Natural killer cell (primary cell): ENCODE data around the gene MBNL1. TPM values are rescaled to one million over a fixed set of nuclear protein-coding genes. Genes with fewer than 3 reads are reported as not detected.

Experiments used
- ATAC-seq, 3 donors: fragments of 150-1000 bp in 2 of 3; fragments of 200-7000 bp in 1 of 3; cut with Tn5 transposase; 1 replicate in 1 of 3; 2 replicates in 2 of 3; pipeline ENCODE4 v1.10.0; 2021; ENCODE audit warnings: mild to moderate bottlenecking in 2 of 3, moderate library complexity in 2 of 3
- DNase-seq, 2 donors: peaks; one replicate each; pipeline versions ENCODE4 v3.0.0 to v3.0.0-alpha.2; 2013 to 2021; ENCODE audit warnings: mixed read lengths in 1 of 2
- H3K27ac ChIP-seq: one replicate; pipeline ENCODE4 v1.5.1; 2013; ENCODE audit warnings: mild to moderate bottlenecking, low read length
- H3K27me3 ChIP-seq: one replicate; pipeline ENCODE4 v1.6.1; 2013; ENCODE audit warnings: low read length; ENCODE audit not compliant: control insufficient read depth, insufficient read depth
- H3K36me3 ChIP-seq: one replicate; pipeline ENCODE4 v1.6.1; 2013; ENCODE audit warnings: low read length; ENCODE audit not compliant: control insufficient read depth, insufficient read depth
- H3K4me1 ChIP-seq: one replicate; pipeline ENCODE4 v1.6.1; 2013; ENCODE audit warnings: low read length; ENCODE audit not compliant: control insufficient read depth, insufficient read depth
- H3K4me3 ChIP-seq: one replicate; pipeline ENCODE4 v1.5.1; 2013; ENCODE audit warnings: low read length
- H3K9me3 ChIP-seq: one replicate; pipeline ENCODE4 v1.6.1; 2013; ENCODE audit warnings: low read length; ENCODE audit not compliant: control insufficient read depth, insufficient read depth
- H3K27ac Mint-ChIP-seq, 2 donors: one replicate each; pipeline ENCODE4 v1.8.0; 2022; ENCODE audit warnings: mild to moderate bottlenecking in 2 of 2, mixed read lengths in 2 of 2, moderate library complexity in 1 of 2
- H3K27me3 Mint-ChIP-seq, 2 donors: one replicate each; pipeline ENCODE4 v1.8.0; 2022; ENCODE audit warnings: low read depth in 2 of 2, mixed read lengths in 2 of 2
- H3K36me3 Mint-ChIP-seq: one replicate; pipeline ENCODE4 v1.8.0; 2022; ENCODE audit warnings: mixed read lengths
- H3K4me1 Mint-ChIP-seq, 2 donors: one replicate each; pipeline ENCODE4 v1.8.0; 2022; ENCODE audit warnings: mixed read lengths in 2 of 2
- H3K4me3 Mint-ChIP-seq: one replicate; pipeline ENCODE4 v1.8.0; 2022; ENCODE audit warnings: mild to moderate bottlenecking, moderate library complexity, mixed read lengths
- H3K9me3 Mint-ChIP-seq, 2 donors: one replicate each; pipeline ENCODE4 v1.8.0; 2022; ENCODE audit warnings: mixed read lengths in 2 of 2
- WGBS: methylation state at CpG from one replicate; pipeline ENCODE4 v1.1.7; 2013; ENCODE audit warnings: missing lambda C conversion rate; ENCODE audit not compliant: insufficient coverage; 5-methylcytosine and 5-hydroxymethylcytosine counted together
- intact Hi-C: fragments of 100-400 bp; cut with micrococcal nuclease; formaldehyde crosslinking; loops from one replicate; pipeline ENCODE4 v1.14.2; 2022
- total RNA-seq, 4 donors: library from RNA; stranded (reverse); fragments of 120-200 nt in 1 of 4; gene quantifications; one replicate each; pipeline versions ENCODE4 v1.2.3 to v1.2.4, GENCODE V29; 2013 to 2022
- TF ChIP-seq, protein P1 (sequence below): fragments of 200-600 bp; IDR thresholded peaks from one replicate; pipeline ENCODE4 v1.8.0; 2022; ENCODE audit warnings: antibody characterized with exemption

MBNL1 gene
- total RNA-seq, 3 donors from 2014 or later (not counting 1 experiment from before 2014, with no cell fraction given): 600 to 704 (median 607) TPM

DNA sequence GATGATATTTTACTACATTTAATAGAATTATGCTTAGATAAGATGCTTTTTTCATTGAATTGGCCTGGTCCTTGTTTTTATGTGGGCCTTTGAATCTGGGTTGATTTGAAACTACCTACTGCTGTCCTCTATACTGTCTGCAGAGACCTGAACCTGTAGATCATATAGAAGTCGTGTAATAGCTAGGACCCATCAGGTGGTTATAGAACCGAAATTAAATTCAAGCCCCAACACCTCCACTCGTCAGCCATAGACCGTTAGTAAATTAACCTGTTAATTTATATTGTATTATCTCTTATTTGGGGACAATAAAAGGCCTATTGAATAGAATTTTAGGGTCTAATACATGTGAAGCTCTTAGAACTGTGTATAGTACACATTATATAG, 108.4 kb downstream of the MBNL1 start:
- intact Hi-C loops: no loop called here
- Mint-ChIP-seq H3K4me3 (peak overlapping the region; percentile 55), H3K27me3 (no peaks in the 10 kb centered on the region), H3K27ac (peak overlapping the region; percentile 85 to 94), H3K9me3 (no peaks in the 10 kb centered on the region), H3K36me3 (no peaks in the 10 kb centered on the region), H3K4me1 (peaks cover 49 to 69% of the 10 kb centered on the region in 2 donors)
- no peak for DNase-seq
- peaks cover 27% of the 10 kb centered on the region for H3K36me3 ChIP-seq
- H3K9me3 ChIP-seq: no peaks in the 10 kb centered on the region
- WGBS: no CpG with 5 or more reads among the region's 4 CpGs
- H3K27ac ChIP-seq: peak overlapping the region; percentile 58
- ATAC-seq: peak in 1 of 3 donors; percentile 25
- H3K4me3 ChIP-seq: no peak overlapping the region
- peaks cover 27% of the 10 kb centered on the region for H3K4me1 ChIP-seq
- TF ChIP-seq, protein P1, sequence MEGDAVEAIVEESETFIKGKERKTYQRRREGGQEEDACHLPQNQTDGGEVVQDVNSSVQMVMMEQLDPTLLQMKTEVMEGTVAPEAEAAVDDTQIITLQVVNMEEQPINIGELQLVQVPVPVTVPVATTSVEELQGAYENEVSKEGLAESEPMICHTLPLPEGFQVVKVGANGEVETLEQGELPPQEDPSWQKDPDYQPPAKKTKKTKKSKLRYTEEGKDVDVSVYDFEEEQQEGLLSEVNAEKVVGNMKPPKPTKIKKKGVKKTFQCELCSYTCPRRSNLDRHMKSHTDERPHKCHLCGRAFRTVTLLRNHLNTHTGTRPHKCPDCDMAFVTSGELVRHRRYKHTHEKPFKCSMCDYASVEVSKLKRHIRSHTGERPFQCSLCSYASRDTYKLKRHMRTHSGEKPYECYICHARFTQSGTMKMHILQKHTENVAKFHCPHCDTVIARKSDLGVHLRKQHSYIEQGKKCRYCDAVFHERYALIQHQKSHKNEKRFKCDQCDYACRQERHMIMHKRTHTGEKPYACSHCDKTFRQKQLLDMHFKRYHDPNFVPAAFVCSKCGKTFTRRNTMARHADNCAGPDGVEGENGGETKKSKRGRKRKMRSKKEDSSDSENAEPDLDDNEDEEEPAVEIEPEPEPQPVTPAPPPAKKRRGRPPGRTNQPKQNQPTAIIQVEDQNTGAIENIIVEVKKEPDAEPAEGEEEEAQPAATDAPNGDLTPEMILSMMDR: no peak
- H3K27me3 ChIP-seq: no peaks in the 10 kb centered on the region

DNA sequence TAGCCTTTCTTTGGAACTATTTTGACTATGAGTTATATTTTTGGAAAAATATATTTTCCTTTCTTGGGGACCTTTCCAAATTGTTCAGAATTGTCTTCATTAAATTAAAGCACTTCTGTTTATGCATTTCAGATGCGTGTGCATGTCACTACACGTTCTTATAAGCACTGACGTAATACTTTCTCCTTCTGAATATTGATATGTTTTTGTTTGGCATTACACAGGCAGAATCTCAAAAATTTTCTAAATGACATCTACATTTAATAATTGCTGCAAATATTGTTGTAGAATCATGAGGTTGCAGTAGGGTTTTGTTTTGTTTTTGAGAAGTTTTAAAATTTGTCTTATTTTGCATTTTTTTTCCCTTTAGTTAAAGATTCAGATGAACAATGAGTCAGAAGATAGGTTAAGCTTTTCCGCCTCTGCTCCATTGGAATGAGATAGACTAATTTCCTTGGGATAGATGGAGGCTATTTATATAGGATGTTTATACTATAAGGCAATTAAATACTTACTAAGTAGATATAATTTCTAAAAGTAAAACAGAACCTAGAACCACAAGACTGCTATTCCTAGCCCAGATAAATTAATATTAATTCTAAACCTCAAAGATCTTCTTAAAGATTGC, 110.8 kb downstream of the MBNL1 start:
- Histone ChIP-seq H3K4me1 (peaks cover 18% of the 10 kb centered on the region), H3K9me3 (no peaks in the 10 kb centered on the region), H3K27me3 (no peaks in the 10 kb centered on the region), H3K27ac (no peak overlapping the region), H3K4me3 (no peak overlapping the region), H3K36me3 (peaks cover 26% of the 10 kb centered on the region)
- H3K9me3 Mint-ChIP-seq: no peaks in the 10 kb centered on the region
- H3K4me1 Mint-ChIP-seq: peaks cover 59 to 80% of the 10 kb centered on the region in 2 donors
- no peak overlapping the region for H3K4me3 Mint-ChIP-seq
- peaks cover 4% of the 10 kb centered on the region for H3K36me3 Mint-ChIP-seq
- no peaks in the 10 kb centered on the region for H3K27me3 Mint-ChIP-seq
- 84% methylated on average over 2 of the region's 4 CpGs for WGBS
- TF ChIP-seq, protein P1: no peak
- ATAC-seq (no peak), DNase-seq (no peak)
- H3K27ac Mint-ChIP-seq: peak overlapping the region; percentile 85 to 88
- intact Hi-C loops: no loop called here

DNA sequence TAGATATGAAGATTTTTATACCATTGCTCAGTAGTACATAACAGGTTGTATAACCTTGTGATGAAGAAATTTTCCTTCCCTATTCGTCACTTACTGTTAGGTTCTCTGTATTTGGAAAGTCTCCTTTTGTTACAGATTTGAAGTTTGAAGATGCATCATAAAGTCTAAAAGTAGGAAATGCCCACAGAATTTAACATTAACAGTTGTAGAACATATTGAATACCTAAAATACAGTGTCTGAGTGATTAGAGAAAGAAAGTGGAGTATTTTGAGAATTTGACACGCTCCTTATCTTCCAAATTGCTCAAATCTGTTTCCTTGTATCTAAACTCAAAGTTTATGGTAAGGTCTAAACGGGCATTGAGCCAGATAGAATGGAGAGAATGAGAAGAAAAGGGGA, 111.3 kb downstream of the MBNL1 start:
- no peaks in the 10 kb centered on the region for H3K27me3 ChIP-seq
- no CpG with 5 or more reads among the region's 3 CpGs for WGBS
- H3K4me1 ChIP-seq: peaks cover 16% of the 10 kb centered on the region
- peak overlapping the region; percentile 31 for H3K4me3 Mint-ChIP-seq
- peaks cover 55 to 78% of the 10 kb centered on the region in 2 donors for H3K4me1 Mint-ChIP-seq
- no peak overlapping the region for H3K27ac ChIP-seq
- H3K4me3 ChIP-seq: no peak overlapping the region
- peaks cover 4% of the 10 kb centered on the region for H3K36me3 Mint-ChIP-seq
- intact Hi-C loops: no loop called here
- no peak for DNase-seq
- H3K27ac Mint-ChIP-seq: peak overlapping the region; percentile 85 to 88
- no peak for ATAC-seq
- H3K36me3 ChIP-seq: peaks cover 23% of the 10 kb centered on the region
- H3K27me3 Mint-ChIP-seq: no peaks in the 10 kb centered on the region
- no peaks in the 10 kb centered on the region for H3K9me3 Mint-ChIP-seq
- TF ChIP-seq, protein P1: no peak
- H3K9me3 ChIP-seq: no peaks in the 10 kb centered on the region

DNA sequence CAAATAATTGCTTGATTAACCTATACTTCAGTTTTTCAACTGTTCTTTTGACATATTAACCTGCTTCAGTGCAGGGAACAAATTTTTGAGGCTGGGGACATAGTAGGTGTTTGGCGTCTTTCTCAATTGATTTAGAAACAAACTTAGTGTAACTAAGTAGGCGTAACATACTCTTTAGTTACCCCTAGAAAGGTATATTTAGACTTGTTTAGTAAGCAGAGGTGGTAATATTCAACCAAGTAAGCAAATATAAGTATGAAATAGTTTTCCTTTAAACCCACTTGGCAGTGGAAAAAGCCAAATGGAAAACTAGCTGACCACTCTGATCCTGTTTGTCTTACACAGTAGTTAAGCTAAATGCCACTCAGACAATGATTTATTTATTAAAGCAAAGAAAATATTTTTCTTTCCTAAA, 113.2 kb downstream of the MBNL1 start:
- H3K36me3 ChIP-seq: peaks cover 22% of the 10 kb centered on the region
- intact Hi-C loops: loop anchor here (2.0 kb wide), 1 partner anchor 21 kb away; no protein-coding TSS in a partner anchor
- peaks cover 4% of the 10 kb centered on the region for H3K36me3 Mint-ChIP-seq

More for the DNA sequence above, 113.2 kb downstream of the MBNL1 start:
- H3K27me3 Mint-ChIP-seq: no peaks in the 10 kb centered on the region
- H3K27me3 ChIP-seq: no peaks in the 10 kb centered on the region
- WGBS: 80% methylated on average over 2 of the region's 2 CpGs
- H3K9me3 ChIP-seq: no peaks in the 10 kb centered on the region
- peak overlapping the region; percentile 53 for H3K4me3 Mint-ChIP-seq
- H3K4me3 ChIP-seq: peak overlapping the region; percentile 3
- ATAC-seq (no peak), DNase-seq (no peak)
- H3K4me1 Mint-ChIP-seq: peaks cover 53 to 74% of the 10 kb centered on the region in 2 donors
- H3K27ac ChIP-seq: peak overlapping the region; percentile 43
- H3K4me1 ChIP-seq: peaks cover 8% of the 10 kb centered on the region
- peak overlapping the region; percentile 88 to 89 for H3K27ac Mint-ChIP-seq
- TF ChIP-seq, protein P1: no peak
- no peaks in the 10 kb centered on the region for H3K9me3 Mint-ChIP-seq
